ENCODE results near the gene PARG.
"Not testable (repeated sequence)": the region's sequence is repeated elsewhere in the genome, so short reads cannot be mapped to it uniquely, and the experiment has no call there.

PARG gene

GRCh38 chr10:49941447-49942338, at the start of gene PARG, which contains the start of gene TIMM23B:
Gene PARG (minus strand): TSS chr10:49942027. CDS start chr10:49941725, 302 bp downstream.
Gene TIMM23B (plus strand): TSS chr10:49942053. CDS start chr10:49942195, 142 bp downstream.
- peak; percentile 63 to 65 for DNase-seq (ENCODE audit: low read depth in 2 of 2)

GRCh38 chr10:49988376-49988775, 46.5 kb upstream of the PARG start, which contains the start of gene AGAP6:
Gene AGAP6 (plus strand): TSS chr10:49988406. CDS start chr10:49988716, 310 bp downstream.
- not testable (repeated sequence) for DNase-seq (ENCODE audit: low read depth in 2 of 2)

GRCh38 chr10:49987207-49987606, 45.4 kb upstream of the PARG start:
- DNase-seq (ENCODE audit: low read depth in 2 of 2): not testable (repeated sequence)

- DNase-seq (ENCODE audit: low read depth in 2 of 2): not testable (repeated sequence)
These were observed 35.9 kb upstream of the PARG start for GRCh38 chr10:49977756-49978155.

- not testable (repeated sequence) for DNase-seq (ENCODE audit: low read depth in 2 of 2)
These were observed 30.3 kb upstream of the PARG start for GRCh38 chr10:49972094-49972493.

- DNase-seq (ENCODE audit: low read depth in 2 of 2): not testable (repeated sequence)
These were observed 29.6 kb upstream of the PARG start for GRCh38 chr10:49971466-49971865.

- DNase-seq (ENCODE audit: low read depth in 2 of 2): not testable (repeated sequence)
These were observed 28.6 kb upstream of the PARG start for GRCh38 chr10:49970331-49970857.

GRCh38 chr10:49953122-49953521, 11.3 kb upstream of the PARG start:
- DNase-seq (ENCODE audit: low read depth in 2 of 2): not testable (repeated sequence)

GRCh38 chr10:49952006-49952405, 10.2 kb upstream of the PARG start:
- DNase-seq (ENCODE audit: low read depth in 2 of 2): not testable (repeated sequence)

- DNase-seq (ENCODE audit: low read depth in 2 of 2): not testable (repeated sequence)
These were observed 6.9 kb upstream of the PARG start for GRCh38 chr10:49948737-49949136.

GRCh38 chr10:49948142-49948541, 6.3 kb upstream of the PARG start:
- not testable (repeated sequence) for DNase-seq (ENCODE audit: low read depth in 2 of 2)

GRCh38 chr10:49943607-49944006, 1.8 kb upstream of the PARG start:
- DNase-seq (ENCODE audit: low read depth in 2 of 2): not testable (repeated sequence)

GRCh38 chr10:49942339-49942705, 495 bp upstream of the PARG start:
- DNase-seq (ENCODE audit: low read depth in 2 of 2): not testable (repeated sequence)

GRCh38 chr10:49931959-49932728, 9.7 kb downstream of the PARG start:
- not testable (repeated sequence) for DNase-seq (ENCODE audit: low read depth in 2 of 2)

- DNase-seq (ENCODE audit: low read depth in 2 of 2): not testable (repeated sequence)
These were observed 10.6 kb downstream of the PARG start for GRCh38 chr10:49931276-49931675.

- DNase-seq (ENCODE audit: low read depth in 2 of 2): not testable (repeated sequence)
These were observed 18.3 kb downstream of the PARG start for GRCh38 chr10:49923572-49923971.

GRCh38 chr10:49922041-49922440, 19.8 kb downstream of the PARG start:
- not testable (repeated sequence) for DNase-seq (ENCODE audit: low read depth in 2 of 2)

GRCh38 chr10:49917927-49918326, 23.9 kb downstream of the PARG start:
- not testable (repeated sequence) for DNase-seq (ENCODE audit: low read depth in 2 of 2)

- DNase-seq (ENCODE audit: low read depth in 2 of 2): not testable (repeated sequence)
These were observed 25.4 kb downstream of the PARG start for GRCh38 chr10:49916451-49916850.

GRCh38 chr10:49910295-49910694, 31.5 kb downstream of the PARG start:
- not testable (repeated sequence) for DNase-seq (ENCODE audit: low read depth in 2 of 2)

- not testable (repeated sequence) for DNase-seq (ENCODE audit: low read depth in 2 of 2)
These were observed 33.3 kb downstream of the PARG start for GRCh38 chr10:49908290-49909080.

All from stimulated activated CD8-positive, alpha-beta memory T cell treated with anti-CD3 and anti-CD28 coated beads, Interleukin-2, amount 100 ng/mL, for 1 hour (primary cell).